Activated CD8-positive, alpha-beta memory T cell treated with anti-CD3 and anti-CD28 coated beads, Interleukin-2, amount 50 U/mL, for 24 hours (primary cell): ENCODE results near the gene COX5A.

Experiments
- DNase-seq: peaks from one replicate; pipeline ENCODE4 v3.0.0-alpha.2; 2020; ENCODE audit errors: extremely low read depth

Gene COX5A

DNA sequence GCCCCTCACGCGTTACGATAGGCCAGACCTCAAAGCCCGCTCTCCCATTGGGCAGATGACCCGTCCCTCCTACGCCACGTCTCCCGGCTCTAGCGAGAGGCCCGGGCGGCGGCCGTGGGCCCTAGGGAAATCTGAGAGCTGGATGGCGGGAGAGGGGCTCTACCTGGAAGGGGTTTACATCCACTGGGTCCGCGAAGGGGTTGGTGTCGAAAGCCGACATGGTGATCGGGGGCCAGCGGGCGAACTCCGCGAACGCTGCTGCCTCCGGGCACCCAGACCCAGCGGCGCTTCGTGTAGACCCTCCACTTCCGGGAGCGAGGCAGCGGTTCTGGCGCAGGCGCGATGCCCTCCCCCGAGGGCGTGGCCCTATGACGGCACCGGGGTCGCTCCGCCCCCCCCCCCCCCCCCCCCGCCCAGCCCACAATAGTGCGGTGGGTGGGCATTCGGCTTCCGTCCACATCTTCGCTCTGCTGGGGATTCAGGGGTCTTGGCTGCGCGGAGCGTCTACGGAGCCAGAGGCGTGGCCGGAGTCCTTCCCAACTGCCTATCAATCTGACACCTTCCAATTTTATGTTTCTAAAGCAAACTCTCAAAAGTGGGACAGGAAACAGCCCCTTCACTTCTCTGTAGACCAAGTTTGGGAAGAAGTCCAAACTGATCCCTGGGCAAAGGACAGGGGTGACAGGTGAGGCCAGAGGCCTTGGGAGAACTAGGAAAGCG is 64.7 kb downstream of the COX5A start, which contains the start of gene SCAMP2:
SCAMP2 (minus strand) TSS at position 330 of the 720 bp plus-strand sequence; CDS start at position 220, 110 bp downstream.
- peak; percentile 78 for DNase-seq

DNA sequence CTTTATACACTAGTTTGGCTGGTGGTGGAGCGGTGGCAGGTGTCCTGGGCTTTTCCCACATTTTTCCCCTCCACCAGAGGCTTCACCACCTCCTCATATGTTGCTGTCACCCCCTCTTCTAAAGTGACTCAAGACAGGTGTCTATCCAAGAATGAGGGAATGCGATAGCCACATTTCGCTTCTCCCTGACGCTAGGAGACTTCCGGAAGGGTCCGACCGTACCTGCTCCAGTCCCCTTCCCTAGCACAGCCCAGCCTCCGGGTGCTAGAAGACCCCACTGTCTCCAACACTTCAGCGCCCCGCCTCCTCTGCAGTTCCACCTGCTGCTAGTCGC is 65.2 kb downstream of the COX5A start:
- no peak for DNase-seq

DNA sequence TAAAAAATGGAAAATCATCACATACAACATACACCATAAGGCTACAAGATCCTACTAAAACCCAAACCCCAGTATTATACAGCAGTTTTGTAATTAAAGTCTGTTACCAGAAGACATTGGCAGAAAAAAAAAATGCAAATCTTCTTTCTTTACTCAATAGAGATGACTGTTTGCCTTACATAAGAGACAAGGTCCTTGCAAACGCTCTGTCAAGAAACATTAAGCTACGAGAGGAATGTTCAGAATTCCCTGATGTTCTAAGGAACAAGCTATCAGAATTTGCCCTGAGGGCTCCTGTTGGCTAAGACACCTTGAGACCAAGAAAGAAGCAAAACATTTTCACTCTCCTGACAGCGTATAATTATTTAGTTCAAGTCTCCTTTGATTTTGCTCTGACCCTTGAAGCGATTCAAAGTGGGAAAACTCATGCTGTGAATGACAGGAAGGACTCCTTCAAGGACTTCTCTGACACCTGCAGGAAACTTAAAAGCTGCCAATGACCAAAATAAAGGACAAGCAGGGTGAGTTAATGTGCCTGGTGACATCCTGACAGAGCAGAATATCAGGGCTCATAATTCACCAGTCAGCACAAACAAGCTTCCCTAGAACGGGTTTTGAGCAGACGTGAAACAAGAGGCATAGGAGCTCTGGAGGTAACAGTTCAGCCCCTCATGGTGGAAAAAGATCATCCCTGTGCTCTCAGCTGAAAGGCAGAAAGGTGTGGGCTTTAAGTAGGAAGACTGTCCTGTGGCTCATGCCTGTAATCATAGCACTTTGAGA is 67.2 kb downstream of the COX5A start:
- DNase-seq, result no peak
